ENCODE data around the gene TENM4.

The TENM4 gene

DNA sequence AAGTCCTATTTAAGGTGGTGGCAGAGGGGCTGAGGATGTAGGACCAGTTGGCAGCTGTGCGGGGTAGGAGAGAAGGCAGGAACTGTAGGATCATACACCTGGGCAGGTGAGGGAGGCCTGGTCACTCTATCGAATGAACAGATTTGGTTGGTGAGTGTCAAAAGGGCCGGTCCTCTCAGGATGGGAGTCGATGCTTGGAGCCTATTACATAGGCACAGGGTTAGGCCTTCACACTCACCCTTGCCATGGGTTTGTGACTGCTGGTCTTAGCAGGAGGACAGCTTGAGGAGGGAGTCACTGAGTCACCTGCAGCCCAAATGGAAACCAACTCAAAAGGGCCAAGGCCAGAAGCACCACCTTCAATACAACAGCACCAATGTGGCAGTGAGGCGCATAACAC lies 786.0 kb downstream of the TENM4 start:
- no peak overlapping the region for H3K4me3 ChIP-seq (ENCODE audit: low read depth, low read length)
- TF ChIP-seq, protein P1, sequence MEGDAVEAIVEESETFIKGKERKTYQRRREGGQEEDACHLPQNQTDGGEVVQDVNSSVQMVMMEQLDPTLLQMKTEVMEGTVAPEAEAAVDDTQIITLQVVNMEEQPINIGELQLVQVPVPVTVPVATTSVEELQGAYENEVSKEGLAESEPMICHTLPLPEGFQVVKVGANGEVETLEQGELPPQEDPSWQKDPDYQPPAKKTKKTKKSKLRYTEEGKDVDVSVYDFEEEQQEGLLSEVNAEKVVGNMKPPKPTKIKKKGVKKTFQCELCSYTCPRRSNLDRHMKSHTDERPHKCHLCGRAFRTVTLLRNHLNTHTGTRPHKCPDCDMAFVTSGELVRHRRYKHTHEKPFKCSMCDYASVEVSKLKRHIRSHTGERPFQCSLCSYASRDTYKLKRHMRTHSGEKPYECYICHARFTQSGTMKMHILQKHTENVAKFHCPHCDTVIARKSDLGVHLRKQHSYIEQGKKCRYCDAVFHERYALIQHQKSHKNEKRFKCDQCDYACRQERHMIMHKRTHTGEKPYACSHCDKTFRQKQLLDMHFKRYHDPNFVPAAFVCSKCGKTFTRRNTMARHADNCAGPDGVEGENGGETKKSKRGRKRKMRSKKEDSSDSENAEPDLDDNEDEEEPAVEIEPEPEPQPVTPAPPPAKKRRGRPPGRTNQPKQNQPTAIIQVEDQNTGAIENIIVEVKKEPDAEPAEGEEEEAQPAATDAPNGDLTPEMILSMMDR (IDR thresholded peaks at IDR 0.05; ENCODE audit: low read depth, low read length, missing control alignments): no peak
- no peak for DNase-seq (ENCODE audit: low read depth)

DNA sequence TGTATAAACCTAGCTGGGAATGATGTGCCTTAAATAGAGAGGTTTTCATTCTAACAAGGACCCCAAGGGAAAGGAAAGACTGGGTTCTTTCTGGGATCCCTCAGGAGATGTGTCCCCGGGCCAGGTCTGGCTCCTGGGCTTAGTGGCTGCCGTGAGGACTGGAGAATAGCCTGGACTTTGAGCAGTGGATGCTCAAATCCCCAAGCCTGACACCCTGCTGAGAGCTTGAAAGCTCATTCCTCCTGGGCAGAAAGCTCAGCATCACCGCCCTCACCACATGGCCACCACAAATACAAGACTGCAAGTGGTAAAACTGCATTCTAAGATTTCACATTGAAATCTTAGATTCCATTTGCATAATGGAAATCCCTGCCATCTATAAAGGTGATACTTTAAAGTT lies 786.8 kb downstream of the TENM4 start:
- TF ChIP-seq, protein P1 (IDR thresholded peaks at IDR 0.05; ENCODE audit: low read depth, low read length, missing control alignments): no peak
- H3K4me3 ChIP-seq (ENCODE audit: low read depth, low read length): no peak overlapping the region
- no peak for DNase-seq (ENCODE audit: low read depth)

DNA sequence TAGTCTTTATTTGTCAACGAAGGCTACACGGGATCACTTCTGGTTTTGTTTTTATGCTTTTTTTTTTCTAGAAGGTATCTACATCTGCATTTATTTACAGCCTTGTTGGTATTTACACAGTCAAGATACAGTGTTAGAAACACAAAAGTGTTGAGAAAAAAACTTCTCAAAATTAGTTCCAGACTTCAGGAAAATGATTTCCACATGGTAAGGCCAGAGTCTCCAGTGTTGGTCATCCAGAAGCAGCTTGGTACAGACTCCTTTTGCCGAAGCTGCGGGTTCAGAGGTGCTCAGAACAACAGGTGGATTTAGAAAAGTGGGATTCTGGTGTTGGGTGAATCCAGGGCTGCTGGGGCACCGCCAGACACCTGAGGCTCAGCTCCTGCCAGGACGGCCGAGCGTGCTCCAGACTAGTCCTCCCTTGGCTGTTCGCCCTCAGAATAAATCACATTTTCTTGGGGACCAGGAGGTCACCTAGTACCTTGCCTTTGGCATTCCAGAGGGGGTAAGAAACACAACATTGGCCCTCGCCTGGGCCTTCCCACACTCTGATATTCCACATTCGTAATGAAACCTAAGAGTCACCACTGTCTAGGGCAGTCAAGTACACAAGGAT lies 787.4 kb downstream of the TENM4 start:
- no peak overlapping the region for H3K4me3 ChIP-seq (ENCODE audit: low read depth, low read length)
- DNase-seq (ENCODE audit: low read depth): no peak
- TF ChIP-seq, protein P1 (IDR thresholded peaks at IDR 0.05; ENCODE audit: low read depth, low read length, missing control alignments): no peak

DNA sequence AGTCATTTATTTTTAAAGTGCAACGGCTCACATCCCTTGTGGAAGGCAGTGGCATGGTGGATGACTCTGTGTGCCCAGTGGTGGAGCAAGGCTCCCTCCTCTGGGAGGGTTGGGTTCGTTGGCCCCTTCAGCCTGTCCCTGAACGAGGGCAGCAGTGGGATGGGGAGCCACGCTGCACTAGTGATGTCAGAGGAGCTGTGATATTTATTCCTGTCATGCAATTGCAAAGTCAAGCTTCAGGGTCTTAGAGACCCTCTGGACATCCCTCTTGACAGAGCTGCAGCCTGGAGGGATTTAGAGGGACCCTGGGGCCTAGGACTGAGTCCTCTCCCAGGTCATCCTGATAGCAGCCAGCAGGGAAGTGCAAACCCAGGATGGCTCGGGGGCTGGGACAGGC lies 788.0 kb downstream of the TENM4 start:
- no peak for DNase-seq (ENCODE audit: low read depth)
- H3K4me3 ChIP-seq (ENCODE audit: low read depth, low read length): no peak overlapping the region
- TF ChIP-seq, protein P1 (IDR thresholded peaks at IDR 0.05; ENCODE audit: low read depth, low read length, missing control alignments): no peak

DNA sequence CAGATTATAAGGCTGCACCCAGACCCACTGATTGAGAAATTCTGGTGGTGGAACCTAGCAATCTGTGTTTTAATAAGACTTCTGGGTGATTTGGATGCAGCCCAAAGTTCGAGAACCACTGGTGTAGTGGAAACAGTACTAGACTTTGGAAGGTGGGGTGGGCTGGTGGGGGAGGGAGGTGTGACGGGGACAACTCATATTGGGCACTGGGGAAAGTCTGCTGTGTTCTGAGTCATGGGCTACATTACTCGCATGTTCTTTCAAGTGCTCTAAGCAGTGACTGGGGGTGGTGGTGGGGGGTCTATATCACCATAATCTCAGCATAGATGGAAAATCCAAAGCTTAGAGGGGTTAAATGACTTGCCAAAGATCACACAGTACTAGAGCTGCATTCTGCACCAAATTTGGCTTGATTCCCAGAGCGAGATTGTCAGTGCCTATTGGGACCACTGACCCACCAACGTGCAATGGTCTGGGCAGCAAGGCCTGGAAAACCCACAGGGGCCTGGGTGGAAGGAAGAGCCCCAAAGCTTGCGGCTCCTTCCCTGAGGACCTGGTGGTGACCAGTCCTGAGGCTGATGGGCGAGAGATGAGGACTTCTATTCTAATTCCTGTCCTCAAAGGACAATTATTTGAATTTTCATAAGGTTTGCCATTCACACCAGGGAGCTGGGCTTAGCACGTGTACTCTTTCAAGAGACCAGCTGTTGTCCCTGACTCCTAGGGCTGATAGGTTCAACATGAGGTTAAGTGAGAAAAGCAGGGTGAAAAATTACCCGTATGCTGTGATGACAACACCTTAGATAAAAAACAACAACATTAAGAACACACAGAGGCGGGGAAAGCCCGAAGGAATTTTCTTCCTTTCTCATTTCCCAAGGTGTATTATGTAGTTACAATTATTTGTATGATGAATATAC lies 788.6 kb downstream of the TENM4 start:
- TF ChIP-seq, protein P1 (IDR thresholded peaks at IDR 0.05; ENCODE audit: low read depth, low read length, missing control alignments): no peak
- H3K4me3 ChIP-seq (ENCODE audit: low read depth, low read length): no peak overlapping the region
- no peak for DNase-seq (ENCODE audit: low read depth)

DNA sequence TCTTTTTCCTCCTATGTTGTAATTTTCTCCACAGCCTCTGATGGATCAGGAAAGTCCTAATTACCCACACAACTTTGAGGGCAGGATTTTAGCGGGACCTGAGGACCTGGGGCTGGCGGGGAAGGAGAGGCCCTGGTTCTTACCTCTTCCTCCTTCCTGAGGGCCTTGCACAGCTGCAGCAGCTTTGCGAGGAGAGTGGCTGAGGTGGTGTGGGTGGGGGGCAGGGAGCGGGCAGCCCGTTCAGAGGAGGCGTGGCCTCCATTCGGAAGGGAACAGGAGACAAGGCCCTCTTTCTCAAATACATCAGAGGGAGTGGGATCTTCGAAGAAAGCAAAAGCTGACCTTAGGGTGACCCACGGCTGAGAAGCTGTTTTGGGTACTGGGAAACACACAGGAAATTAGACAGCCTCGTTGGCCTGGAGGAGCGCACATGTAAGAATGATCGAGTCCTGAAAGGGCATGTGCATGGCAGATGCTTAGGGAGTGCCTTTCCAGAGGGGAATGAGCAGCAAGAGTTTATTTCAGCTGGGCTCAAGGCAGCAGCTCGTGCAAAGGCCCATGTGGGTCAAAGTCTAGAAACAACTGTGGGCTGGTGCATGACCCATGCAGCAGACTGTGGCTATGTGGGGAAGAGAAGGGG lies 789.6 kb downstream of the TENM4 start:
- DNase-seq (ENCODE audit: low read depth): no peak
- no peak overlapping the region for H3K4me3 ChIP-seq (ENCODE audit: low read depth, low read length)
- TF ChIP-seq, protein P1 (IDR thresholded peaks at IDR 0.05; ENCODE audit: low read depth, low read length, missing control alignments): no peak
